NT2/D1 (cell line): ENCODE measurements around the gene PLXDC2.

Experiments
- SUZ12 ChIP-seq: IDR thresholded peaks from 2 replicates; pipeline ENCODE4 v1.6.1; 2011; ENCODE audit not compliant: insufficient read length, insufficient read depth; ENCODE audit errors: extremely low read depth
- YY1 ChIP-seq: IDR thresholded peaks from 2 replicates; pipeline ENCODE4 v1.6.1; 2011; ENCODE audit not compliant: insufficient read length, insufficient read depth
- ZNF274 ChIP-seq: IDR thresholded peaks from 2 replicates; pipeline ENCODE4 v1.6.1; 2011; ENCODE audit warnings: mild to moderate bottlenecking, low read depth, low read length

GRCh38 chr10:19843487-19843886, 27.3 kb downstream of the PLXDC2 start:
- TF ChIP-seq SUZ12 (no peak), ZNF274 (no peak), YY1 (no peak)
